NB4 (cell line): ENCODE data around the gene SHKBP1.

Experiments used
- DNase-seq: peaks from one replicate; pipeline ENCODE4 v3.0.0; 2010; ENCODE audit warnings: low read depth
- H3K4me3 ChIP-seq: one replicate; pipeline ENCODE4 v1.5.1; 2011; ENCODE audit warnings: mild to moderate bottlenecking, low read depth, low read length, moderate library complexity
- MYC ChIP-seq: IDR thresholded peaks from 2 replicates; pipeline ENCODE4 v1.6.1; 2011; ENCODE audit warnings: low read depth, low read length
- POLR2A ChIP-seq: IDR thresholded peaks from 2 replicates; pipeline ENCODE4 v1.6.1; 2011; ENCODE audit warnings: mild to moderate bottlenecking; ENCODE audit not compliant: insufficient read length; ENCODE audit errors: extremely low read depth
- TF ChIP-seq, protein P1 (sequence below): IDR thresholded peaks from one replicate; pipeline ENCODE4 v1.5.1; 2012; ENCODE audit warnings: low read depth, low read length
- TF ChIP-seq, protein P2 (sequence below): IDR thresholded peaks from 2 replicates; pipeline ENCODE4 v1.6.1; 2011; ENCODE audit warnings: low read depth, low read length

The SHKBP1 gene

GRCh38 chr19:40597329-40597838 lies 20.7 kb downstream of the SHKBP1 start:
- H3K4me3 ChIP-seq, result no peak overlapping the region
- no peak for TF ChIP-seq POLR2A
- TF ChIP-seq, protein P1, sequence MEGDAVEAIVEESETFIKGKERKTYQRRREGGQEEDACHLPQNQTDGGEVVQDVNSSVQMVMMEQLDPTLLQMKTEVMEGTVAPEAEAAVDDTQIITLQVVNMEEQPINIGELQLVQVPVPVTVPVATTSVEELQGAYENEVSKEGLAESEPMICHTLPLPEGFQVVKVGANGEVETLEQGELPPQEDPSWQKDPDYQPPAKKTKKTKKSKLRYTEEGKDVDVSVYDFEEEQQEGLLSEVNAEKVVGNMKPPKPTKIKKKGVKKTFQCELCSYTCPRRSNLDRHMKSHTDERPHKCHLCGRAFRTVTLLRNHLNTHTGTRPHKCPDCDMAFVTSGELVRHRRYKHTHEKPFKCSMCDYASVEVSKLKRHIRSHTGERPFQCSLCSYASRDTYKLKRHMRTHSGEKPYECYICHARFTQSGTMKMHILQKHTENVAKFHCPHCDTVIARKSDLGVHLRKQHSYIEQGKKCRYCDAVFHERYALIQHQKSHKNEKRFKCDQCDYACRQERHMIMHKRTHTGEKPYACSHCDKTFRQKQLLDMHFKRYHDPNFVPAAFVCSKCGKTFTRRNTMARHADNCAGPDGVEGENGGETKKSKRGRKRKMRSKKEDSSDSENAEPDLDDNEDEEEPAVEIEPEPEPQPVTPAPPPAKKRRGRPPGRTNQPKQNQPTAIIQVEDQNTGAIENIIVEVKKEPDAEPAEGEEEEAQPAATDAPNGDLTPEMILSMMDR, result no peak
- no peak for DNase-seq

GRCh38 chr19:40598121-40598917 lies 21.6 kb downstream of the SHKBP1 start:
- no peak overlapping the region for H3K4me3 ChIP-seq
- TF ChIP-seq, protein P1, result peak; percentile 64
- TF ChIP-seq, protein P2, sequence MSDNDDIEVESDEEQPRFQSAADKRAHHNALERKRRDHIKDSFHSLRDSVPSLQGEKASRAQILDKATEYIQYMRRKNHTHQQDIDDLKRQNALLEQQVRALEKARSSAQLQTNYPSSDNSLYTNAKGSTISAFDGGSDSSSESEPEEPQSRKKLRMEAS, result 0 out of 2 replicates have a peak, but pooled peaks have one; percentile 24
- TF ChIP-seq MYC, result no peak

DNA sequence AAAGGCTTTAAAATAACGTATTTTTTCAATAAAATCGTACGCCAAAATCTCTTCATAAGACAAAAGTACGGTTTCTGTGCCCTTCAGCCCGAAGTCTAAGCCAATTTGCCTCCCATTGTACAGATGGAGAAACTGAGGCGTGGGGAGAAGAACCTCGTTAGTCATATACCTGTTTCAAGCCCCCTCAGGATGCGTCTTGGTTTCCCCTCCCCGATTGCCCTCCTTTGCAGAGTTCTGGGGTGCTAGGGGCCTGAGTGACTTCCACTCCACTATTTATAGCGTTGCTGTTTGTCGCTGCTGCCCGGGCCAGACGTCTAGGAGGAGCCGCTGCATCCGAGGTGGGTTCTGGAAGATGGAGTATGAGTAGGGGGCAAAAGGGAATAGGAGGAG lies 22.2 kb downstream of the SHKBP1 start:
- TF ChIP-seq POLR2A (no peak), MYC (no peak)
- TF ChIP-seq, protein P2, result no peak
- TF ChIP-seq, protein P1, result no peak
- H3K4me3 ChIP-seq, result no peak overlapping the region
- DNase-seq, result no peak

More at GRCh38 chr19:40598121-40598917, 21.6 kb downstream of the SHKBP1 start:
- peak; percentile 75 for DNase-seq

GRCh38 chr19:40599331-40599901 lies 22.7 kb downstream of the SHKBP1 start:
- DNase-seq, result no peak
- H3K4me3 ChIP-seq, result no peak overlapping the region
- TF ChIP-seq, protein P2, result no peak
- no peak for TF ChIP-seq POLR2A
- TF ChIP-seq MYC, result no peak
- TF ChIP-seq, protein P1, result no peak

DNA sequence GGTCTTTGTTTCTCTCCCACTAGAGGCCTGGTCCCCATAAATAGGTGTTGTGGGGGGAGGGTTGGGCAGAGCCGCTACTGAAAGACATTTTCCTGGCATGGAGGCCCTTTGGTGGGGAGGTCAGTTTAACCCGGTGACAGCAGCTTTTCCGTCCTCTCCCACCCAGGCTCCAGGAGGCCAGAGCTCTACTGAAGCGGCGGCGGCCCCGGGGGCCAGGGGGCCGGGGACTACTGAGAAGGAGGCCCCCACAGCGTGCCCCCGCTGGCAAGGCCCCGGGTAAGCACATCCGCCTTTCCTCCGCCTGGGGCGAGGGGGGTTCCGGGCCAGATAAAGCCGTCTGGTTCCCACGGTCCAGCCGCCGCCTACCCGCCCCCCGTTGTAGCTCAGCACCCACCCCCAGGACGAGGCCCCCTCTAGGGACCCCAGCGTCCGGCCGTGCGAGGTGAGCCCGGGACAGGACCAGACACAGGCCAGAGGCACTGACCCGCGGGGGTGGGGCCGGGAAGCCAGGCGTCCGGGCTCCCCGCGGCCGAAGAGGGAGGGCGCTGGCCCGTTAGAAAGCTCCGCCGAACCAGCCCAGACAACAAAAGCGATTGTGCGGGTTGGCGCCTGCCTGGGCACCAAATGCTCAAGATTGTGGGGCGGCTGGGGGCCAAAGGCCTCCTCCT lies 23.4 kb downstream of the SHKBP1 start:
- TF ChIP-seq, protein P1, result no peak
- H3K4me3 ChIP-seq, result no peak overlapping the region
- no peak for DNase-seq
